Activated naive CD4-positive, alpha-beta T cell treated with anti-CD3 and anti-CD28 coated beads, Interleukin-2, amount 50 U/mL, for 24 hours (primary cell): ENCODE data around the gene CMTM8.

Source experiments
- H3K27ac Mint-ChIP-seq: one replicate; pipeline ENCODE4 v1.8.0; 2021; ENCODE audit warnings: mild to moderate bottlenecking, mixed read lengths
- H3K27me3 Mint-ChIP-seq: one replicate; pipeline ENCODE4 v1.8.0; 2021; ENCODE audit warnings: mixed read lengths
- H3K36me3 Mint-ChIP-seq: one replicate; pipeline ENCODE4 v1.8.0; 2021; ENCODE audit warnings: mixed read lengths
- H3K4me1 Mint-ChIP-seq: one replicate; pipeline ENCODE4 v1.8.0; 2021; ENCODE audit warnings: mixed read lengths
- H3K4me3 Mint-ChIP-seq: one replicate; pipeline ENCODE4 v1.8.0; 2021; ENCODE audit warnings: mild to moderate bottlenecking, mixed read lengths
- H3K9me3 Mint-ChIP-seq: one replicate; pipeline ENCODE4 v1.8.0; 2021; ENCODE audit warnings: mixed read lengths

CMTM8 gene

GRCh38 chr3:32320080-32320479 lies 81.6 kb downstream of the CMTM8 start:
- no peak overlapping the region for H3K27ac Mint-ChIP-seq
- H3K9me3 Mint-ChIP-seq: no peaks in the 10 kb centered on the region
- peaks cover 35% of the 10 kb centered on the region for H3K4me1 Mint-ChIP-seq
- peaks cover 2% of the 10 kb centered on the region for H3K36me3 Mint-ChIP-seq
- H3K4me3 Mint-ChIP-seq: no peak overlapping the region
- no peaks in the 10 kb centered on the region for H3K27me3 Mint-ChIP-seq

- peaks cover 40% of the 10 kb centered on the region for H3K4me1 Mint-ChIP-seq
- H3K27ac Mint-ChIP-seq: no peak overlapping the region
- no peaks in the 10 kb centered on the region for H3K27me3 Mint-ChIP-seq
- H3K9me3 Mint-ChIP-seq: no peaks in the 10 kb centered on the region
- H3K36me3 Mint-ChIP-seq: peaks cover 2% of the 10 kb centered on the region
- peak overlapping the region; percentile 12 for H3K4me3 Mint-ChIP-seq
Measured at GRCh38 chr3:32321095-32321790, 82.8 kb downstream of the CMTM8 start.

- H3K9me3 Mint-ChIP-seq: no peaks in the 10 kb centered on the region
- peaks cover 40% of the 10 kb centered on the region for H3K4me1 Mint-ChIP-seq
- peaks cover 2% of the 10 kb centered on the region for H3K36me3 Mint-ChIP-seq
Measured at GRCh38 chr3:32322311-32322710, 83.8 kb downstream of the CMTM8 start.

GRCh38 chr3:32323604-32324003 lies 85.1 kb downstream of the CMTM8 start:
- Mint-ChIP-seq H3K4me1 (peaks cover 40% of the 10 kb centered on the region), H3K27ac (no peak overlapping the region), H3K9me3 (peaks cover 3% of the 10 kb centered on the region), H3K27me3 (no peaks in the 10 kb centered on the region), H3K4me3 (no peak overlapping the region), H3K36me3 (peaks cover 4% of the 10 kb centered on the region)

More at GRCh38 chr3:32322311-32322710, 83.8 kb downstream of the CMTM8 start:
- Mint-ChIP-seq H3K27me3 (no peaks in the 10 kb centered on the region), H3K27ac (no peak overlapping the region), H3K4me3 (no peak overlapping the region)

- H3K4me3 Mint-ChIP-seq: no peak overlapping the region
- H3K36me3 Mint-ChIP-seq: peaks cover 2% of the 10 kb centered on the region
- H3K27ac Mint-ChIP-seq: no peak overlapping the region
- H3K4me1 Mint-ChIP-seq: peaks cover 38% of the 10 kb centered on the region
- H3K9me3 Mint-ChIP-seq: peaks cover 11% of the 10 kb centered on the region
- H3K27me3 Mint-ChIP-seq: no peaks in the 10 kb centered on the region
Measured at GRCh38 chr3:32325201-32325600, 86.7 kb downstream of the CMTM8 start.

- H3K27me3 Mint-ChIP-seq: no peaks in the 10 kb centered on the region
- peaks cover 2% of the 10 kb centered on the region for H3K36me3 Mint-ChIP-seq
- no peak overlapping the region for H3K4me3 Mint-ChIP-seq
- peaks cover 11% of the 10 kb centered on the region for H3K9me3 Mint-ChIP-seq
- peaks cover 35% of the 10 kb centered on the region for H3K4me1 Mint-ChIP-seq
- no peak overlapping the region for H3K27ac Mint-ChIP-seq
Measured at GRCh38 chr3:32325927-32326326, 87.4 kb downstream of the CMTM8 start.

GRCh38 chr3:32326795-32327194 lies 88.3 kb downstream of the CMTM8 start:
- peaks cover 11% of the 10 kb centered on the region for H3K9me3 Mint-ChIP-seq
- peaks cover 2% of the 10 kb centered on the region for H3K36me3 Mint-ChIP-seq
- H3K27me3 Mint-ChIP-seq: no peaks in the 10 kb centered on the region
- peaks cover 41% of the 10 kb centered on the region for H3K4me1 Mint-ChIP-seq
- H3K4me3 Mint-ChIP-seq: no peak overlapping the region
- H3K27ac Mint-ChIP-seq: no peak overlapping the region

GRCh38 chr3:32334675-32335074 lies 96.2 kb downstream of the CMTM8 start:
- H3K4me1 Mint-ChIP-seq: peaks cover 69% of the 10 kb centered on the region
- peaks cover 2% of the 10 kb centered on the region for H3K9me3 Mint-ChIP-seq
- no peaks in the 10 kb centered on the region for H3K36me3 Mint-ChIP-seq
- H3K4me3 Mint-ChIP-seq: peak overlapping the region; percentile 44
- H3K27me3 Mint-ChIP-seq: no peaks in the 10 kb centered on the region
- H3K27ac Mint-ChIP-seq: peak overlapping the region; percentile 87

- peaks cover 66% of the 10 kb centered on the region for H3K4me1 Mint-ChIP-seq
- no peaks in the 10 kb centered on the region for H3K9me3 Mint-ChIP-seq
- H3K27ac Mint-ChIP-seq: peak overlapping the region; percentile 87
- peak overlapping the region; percentile 42 for H3K4me3 Mint-ChIP-seq
- no peaks in the 10 kb centered on the region for H3K27me3 Mint-ChIP-seq
- H3K36me3 Mint-ChIP-seq: no peaks in the 10 kb centered on the region
Measured at GRCh38 chr3:32335365-32336112, 97.1 kb downstream of the CMTM8 start.

GRCh38 chr3:32336113-32336498 lies 97.6 kb downstream of the CMTM8 start:
- no peak overlapping the region for H3K4me3 Mint-ChIP-seq
- no peaks in the 10 kb centered on the region for H3K27me3 Mint-ChIP-seq
- H3K36me3 Mint-ChIP-seq: no peaks in the 10 kb centered on the region
- H3K27ac Mint-ChIP-seq: no peak overlapping the region
- H3K4me1 Mint-ChIP-seq: peaks cover 60% of the 10 kb centered on the region
- H3K9me3 Mint-ChIP-seq: no peaks in the 10 kb centered on the region

- Mint-ChIP-seq H3K4me3 (no peak overlapping the region), H3K27ac (no peak overlapping the region), H3K36me3 (no peaks in the 10 kb centered on the region), H3K27me3 (no peaks in the 10 kb centered on the region), H3K4me1 (peaks cover 46% of the 10 kb centered on the region), H3K9me3 (no peaks in the 10 kb centered on the region)
Measured at GRCh38 chr3:32337505-32337904, 99.0 kb downstream of the CMTM8 start.

- Mint-ChIP-seq H3K4me1 (peaks cover 31% of the 10 kb centered on the region), H3K27me3 (no peaks in the 10 kb centered on the region), H3K27ac (no peak overlapping the region), H3K9me3 (no peaks in the 10 kb centered on the region), H3K4me3 (no peak overlapping the region), H3K36me3 (no peaks in the 10 kb centered on the region)
Measured at GRCh38 chr3:32340039-32340438, 101.6 kb downstream of the CMTM8 start.

- H3K36me3 Mint-ChIP-seq: no peaks in the 10 kb centered on the region
- no peaks in the 10 kb centered on the region for H3K9me3 Mint-ChIP-seq
- no peaks in the 10 kb centered on the region for H3K27me3 Mint-ChIP-seq
- no peak overlapping the region for H3K4me3 Mint-ChIP-seq
- H3K27ac Mint-ChIP-seq: no peak overlapping the region
- H3K4me1 Mint-ChIP-seq: peaks cover 24% of the 10 kb centered on the region
Measured at GRCh38 chr3:32340611-32341365, 102.3 kb downstream of the CMTM8 start.

- H3K9me3 Mint-ChIP-seq: no peaks in the 10 kb centered on the region
- H3K36me3 Mint-ChIP-seq: peaks cover 2% of the 10 kb centered on the region
- peak overlapping the region; percentile 26 for H3K27ac Mint-ChIP-seq
- peaks cover 33% of the 10 kb centered on the region for H3K4me1 Mint-ChIP-seq
- H3K4me3 Mint-ChIP-seq: no peak overlapping the region
- no peaks in the 10 kb centered on the region for H3K27me3 Mint-ChIP-seq
Measured at GRCh38 chr3:32347343-32348125, 109.1 kb downstream of the CMTM8 start.

GRCh38 chr3:32349184-32349583 lies 110.7 kb downstream of the CMTM8 start:
- Mint-ChIP-seq H3K36me3 (peaks cover 2% of the 10 kb centered on the region), H3K4me3 (no peak overlapping the region), H3K27ac (no peak overlapping the region), H3K4me1 (peaks cover 35% of the 10 kb centered on the region), H3K9me3 (no peaks in the 10 kb centered on the region), H3K27me3 (no peaks in the 10 kb centered on the region)
